Mucosa of descending colon (tissue), 3 donors: Measurements from ENCODE around the gene BHLHE23. TPM values are rescaled to one million over a fixed set of nuclear protein-coding genes. Genes with fewer than 3 reads are reported as not detected.
A peak's percentile ranks its signal among the peaks of the same experiment; 100 is the strongest.

Experiments
- ATAC-seq: fragments of 200-7000 bp; cut with Tn5 transposase; one replicate; pipeline ENCODE4 v1.9.1; 2020; ENCODE audit warnings: mild to moderate bottlenecking, moderate library complexity
- DNase-seq, 3 donors: peaks; one replicate each; pipeline ENCODE4 v3.0.0-alpha.2; 2020
- H3K36me3 ChIP-seq: fragments of 200-600 bp; one replicate; pipeline ENCODE4 v1.8.0; 2021; ENCODE audit warnings: low read depth, mild to moderate bottlenecking
- H3K4me1 ChIP-seq: fragments of 200-600 bp; one replicate; pipeline ENCODE4 v1.8.0; 2021; ENCODE audit warnings: low read depth, mild to moderate bottlenecking
- H3K4me3 ChIP-seq: fragments of 200-600 bp; one replicate; pipeline ENCODE4 v1.8.0; 2021; ENCODE audit warnings: mild to moderate bottlenecking
- H3K9me3 ChIP-seq: fragments of 200-600 bp; one replicate; pipeline ENCODE4 v1.8.0; 2021; ENCODE audit warnings: mild to moderate bottlenecking
- intact Hi-C, 2 donors: fragments of 100-400 bp; cut with DNase I in 1 of 2; cut with micrococcal nuclease in 1 of 2; formaldehyde crosslinking; loops; one replicate each; pipeline versions ENCODE4 v1.11.0 to v1.11.1; 2022; cut with DNase I, micrococcal nuclease
- total RNA-seq, 3 donors: library from RNA; stranded (reverse); fragmentation: NEBNext Ultra II Directional in 2 of 3; extraction: Animal tissue kit (Norgen Biotek cat#: 25700) in 2 of 3; gene quantifications; one replicate each; pipeline versions ENCODE4 v1.2.1 to v1.2.4, GENCODE V29; 2021 to 2023
- TF ChIP-seq, protein P1 (sequence below): fragments of 200-600 bp; IDR thresholded peaks from one replicate; pipeline ENCODE4 v1.8.0; 2022; ENCODE audit warnings: antibody characterized with exemption, mild to moderate bottlenecking
- donor health status: DM: no; HTN: no; CAD: no; lungs with moderate emphysema.
- donor health status: DM: no; HTN: no; CAD: no.
- donor health status: DM: no; HTN: yes; CAD: no.

Gene BHLHE23
- total RNA-seq, 3 donors from 2014 or later = not detected

DNA sequence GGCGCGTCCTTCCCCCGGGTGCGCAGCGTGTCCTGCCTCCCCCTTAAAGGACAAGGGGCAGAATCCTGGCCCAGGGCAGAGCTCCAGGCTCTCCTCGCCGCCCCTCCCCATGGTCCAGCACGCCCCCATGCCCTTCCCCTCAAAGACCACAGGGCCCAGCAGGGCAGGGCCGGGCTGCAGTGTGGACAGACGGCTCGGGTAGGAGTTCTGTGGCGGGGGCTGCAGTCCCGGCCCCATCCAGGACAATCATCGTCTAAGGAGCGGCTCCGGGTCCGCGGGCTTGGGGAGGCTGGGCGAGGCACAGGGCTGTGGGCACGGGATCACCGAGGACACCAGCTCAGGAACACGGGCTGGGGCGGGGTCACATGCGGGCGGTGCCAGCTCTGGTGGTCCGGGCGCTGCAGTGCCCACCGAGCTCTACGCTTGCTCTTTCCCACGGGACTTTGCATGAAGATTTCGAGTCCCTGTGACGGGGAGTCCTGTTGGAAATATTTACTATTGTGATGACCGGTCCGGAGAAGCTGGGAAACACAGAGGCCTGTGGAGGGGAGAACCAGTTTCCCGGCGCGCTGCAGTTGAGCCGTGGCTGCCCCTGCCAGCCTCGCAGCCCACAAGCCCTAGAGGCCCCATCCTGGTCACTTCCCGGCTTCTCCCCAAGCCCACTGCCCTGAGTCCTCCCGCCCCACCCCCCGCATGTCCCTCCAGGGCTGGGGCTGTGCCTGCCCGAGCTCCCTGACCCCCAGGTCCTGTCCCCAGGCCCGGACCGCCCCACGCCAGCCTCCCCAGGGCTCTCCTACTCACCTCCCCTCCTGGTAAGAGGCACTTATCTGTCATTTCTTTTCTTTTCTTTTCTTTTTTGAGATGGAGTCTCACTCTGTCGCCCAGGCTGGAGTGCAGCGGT lies 33.7 kb downstream of the BHLHE23 start:
- intact Hi-C loops = loop anchor here in 1 of 2 donors (2.0 kb wide), 1 partner anchor 36 kb away; no protein-coding TSS in a partner anchor
- TF ChIP-seq, protein P1, sequence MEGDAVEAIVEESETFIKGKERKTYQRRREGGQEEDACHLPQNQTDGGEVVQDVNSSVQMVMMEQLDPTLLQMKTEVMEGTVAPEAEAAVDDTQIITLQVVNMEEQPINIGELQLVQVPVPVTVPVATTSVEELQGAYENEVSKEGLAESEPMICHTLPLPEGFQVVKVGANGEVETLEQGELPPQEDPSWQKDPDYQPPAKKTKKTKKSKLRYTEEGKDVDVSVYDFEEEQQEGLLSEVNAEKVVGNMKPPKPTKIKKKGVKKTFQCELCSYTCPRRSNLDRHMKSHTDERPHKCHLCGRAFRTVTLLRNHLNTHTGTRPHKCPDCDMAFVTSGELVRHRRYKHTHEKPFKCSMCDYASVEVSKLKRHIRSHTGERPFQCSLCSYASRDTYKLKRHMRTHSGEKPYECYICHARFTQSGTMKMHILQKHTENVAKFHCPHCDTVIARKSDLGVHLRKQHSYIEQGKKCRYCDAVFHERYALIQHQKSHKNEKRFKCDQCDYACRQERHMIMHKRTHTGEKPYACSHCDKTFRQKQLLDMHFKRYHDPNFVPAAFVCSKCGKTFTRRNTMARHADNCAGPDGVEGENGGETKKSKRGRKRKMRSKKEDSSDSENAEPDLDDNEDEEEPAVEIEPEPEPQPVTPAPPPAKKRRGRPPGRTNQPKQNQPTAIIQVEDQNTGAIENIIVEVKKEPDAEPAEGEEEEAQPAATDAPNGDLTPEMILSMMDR = no peak
- no peak for DNase-seq
- Histone ChIP-seq H3K36me3 (no peaks in the 10 kb centered on the region), H3K4me1 (peaks cover 6% of the 10 kb centered on the region), H3K4me3 (no peak overlapping the region), H3K9me3 (no peaks in the 10 kb centered on the region)
- no peak for ATAC-seq

DNA sequence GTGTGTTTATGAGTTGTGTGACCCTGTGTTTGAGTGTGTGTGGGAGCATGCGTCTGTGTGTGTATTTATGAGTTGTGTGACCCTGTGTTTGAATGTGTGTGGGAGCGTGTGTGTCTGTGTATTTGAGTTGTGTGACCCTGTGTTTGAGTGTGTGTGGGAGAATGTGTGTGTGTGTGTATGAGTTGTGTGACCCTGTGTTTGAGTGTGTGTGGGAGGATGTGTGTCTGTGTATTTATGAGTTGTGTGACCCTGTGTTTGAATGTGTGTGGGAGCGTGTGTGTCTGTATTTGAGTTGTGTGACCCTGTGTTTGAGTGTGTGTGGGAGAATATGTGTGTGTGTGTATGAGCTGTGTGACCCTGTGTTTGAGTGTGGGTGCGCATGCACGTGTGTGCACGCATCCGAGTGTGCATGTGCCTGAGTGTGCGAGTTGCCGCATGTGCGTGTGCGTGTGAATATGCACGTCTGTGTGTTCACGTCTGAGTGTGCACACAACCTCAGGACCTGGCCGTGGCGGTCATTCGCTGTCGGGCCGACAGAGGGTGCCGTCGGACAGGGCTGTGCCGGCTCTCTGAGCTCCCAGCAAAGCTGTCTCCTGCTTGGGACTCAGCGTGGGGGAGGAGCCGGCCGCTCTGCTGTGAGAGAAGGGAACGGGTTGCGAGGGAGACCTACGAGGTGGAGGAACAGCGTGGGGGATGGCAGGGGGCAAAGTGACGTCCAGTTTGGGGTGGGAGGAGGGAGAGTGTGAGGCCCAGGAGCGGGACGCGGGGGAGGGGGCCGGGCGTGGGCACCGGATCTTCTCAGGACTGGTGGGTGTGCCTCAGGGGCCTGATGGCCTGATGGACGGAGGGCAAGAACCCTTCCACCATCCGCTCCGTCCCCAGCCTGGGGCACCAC lies 34.6 kb downstream of the BHLHE23 start:
- DNase-seq (peak; percentile 84 to 92 (median 91)), ATAC-seq (peak; percentile 97)
- H3K9me3 ChIP-seq = no peaks in the 10 kb centered on the region
- intact Hi-C loops = loop anchor here in 1 of 2 donors (2.0 kb wide), 1 partner anchor 37 kb away; no protein-coding TSS in a partner anchor
- H3K4me3 ChIP-seq = no peak overlapping the region
- peaks cover 6% of the 10 kb centered on the region for H3K4me1 ChIP-seq
- TF ChIP-seq, protein P1 = peak; percentile 81
- H3K36me3 ChIP-seq = no peaks in the 10 kb centered on the region

DNA sequence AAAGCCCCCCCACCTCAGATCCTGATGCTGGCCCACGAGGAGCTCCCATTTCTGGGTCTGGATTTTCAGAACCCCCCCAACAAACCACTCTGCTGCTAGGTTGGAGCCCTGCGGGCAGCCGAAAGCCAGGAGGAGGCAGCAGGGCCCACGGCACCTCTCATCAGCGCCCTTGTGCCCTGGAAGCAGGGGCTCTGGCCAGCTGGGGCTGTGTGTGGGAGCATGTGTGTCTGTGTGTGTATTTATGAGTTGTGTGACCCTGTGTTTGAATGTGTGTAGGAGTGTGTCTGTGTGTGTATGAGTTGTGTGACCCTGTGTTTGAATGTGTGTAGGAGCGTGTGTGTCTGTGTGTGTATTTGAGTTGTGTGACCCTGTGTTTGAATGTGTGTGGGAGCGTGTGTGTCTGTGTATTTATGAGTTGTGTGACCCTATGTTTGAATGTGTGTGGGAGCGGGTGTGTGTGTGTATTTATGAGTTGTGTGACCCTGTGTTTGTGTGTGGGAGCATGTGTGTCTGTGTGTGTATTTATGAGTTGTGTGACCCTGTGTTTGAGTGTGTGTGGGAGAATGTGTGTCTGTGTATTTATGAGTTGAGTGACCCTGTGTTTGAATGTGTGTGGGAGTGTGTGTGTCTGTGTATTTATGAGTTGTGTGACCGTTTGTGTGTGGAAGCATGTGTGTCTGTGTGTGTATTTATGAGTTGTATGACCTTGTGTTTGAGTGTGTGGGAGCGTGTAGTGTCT lies 35.4 kb downstream of the BHLHE23 start:
- intact Hi-C loops = no loop called here
- ATAC-seq = no peak
- TF ChIP-seq, protein P1 = no peak

DNA sequence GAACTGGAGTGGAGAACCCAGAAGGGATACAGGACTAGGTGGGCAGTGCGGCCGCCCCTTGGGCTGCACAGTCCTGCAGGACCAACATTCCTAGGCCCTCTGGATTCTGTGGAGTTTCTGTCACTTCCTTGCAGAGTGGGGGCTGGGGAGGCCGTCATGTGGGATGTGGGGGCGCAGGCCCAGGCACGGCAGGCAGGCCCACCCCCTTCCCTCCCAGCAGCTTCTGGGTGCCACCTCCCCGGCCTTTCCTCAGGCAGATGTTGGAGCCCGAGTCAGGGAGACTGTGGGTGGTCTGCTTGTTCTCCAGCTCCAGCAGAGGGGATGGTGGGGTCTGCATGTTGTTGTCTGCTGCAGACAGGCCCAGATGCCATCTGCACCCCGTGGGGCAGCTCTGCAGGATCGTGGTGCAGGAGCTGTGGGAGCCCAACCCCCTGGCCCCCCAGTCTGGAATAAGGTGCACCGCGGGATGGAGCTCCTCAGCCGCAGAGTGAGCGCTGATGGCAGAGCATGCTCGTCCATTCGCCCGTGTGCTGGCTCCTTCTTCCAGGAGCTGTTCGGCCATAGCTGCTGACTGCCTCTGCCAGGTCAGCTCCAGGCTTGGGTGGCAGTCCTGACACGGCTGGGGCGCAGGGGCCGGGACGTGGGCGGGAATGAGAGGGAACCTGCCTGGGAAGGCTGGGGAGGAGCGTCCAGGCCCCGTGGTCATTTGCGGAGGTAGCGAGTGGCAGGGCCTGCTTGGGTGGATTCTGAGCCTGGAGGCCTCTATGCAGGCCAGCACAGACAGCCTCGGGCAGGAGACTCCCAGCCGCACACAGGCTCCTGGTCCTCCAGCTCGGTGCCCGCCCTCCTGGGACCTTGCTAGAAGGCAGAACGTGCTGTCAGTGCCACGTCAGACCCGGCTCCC lies 36.2 kb downstream of the BHLHE23 start:
- intact Hi-C loops = no loop called here
- Histone ChIP-seq H3K36me3 (no peaks in the 10 kb centered on the region), H3K4me3 (no peak overlapping the region), H3K9me3 (no peaks in the 10 kb centered on the region), H3K4me1 (peaks cover 6% of the 10 kb centered on the region)
- no peak for ATAC-seq
- DNase-seq = no peak
- TF ChIP-seq, protein P1 = no peak

More for the DNA sequence above, 35.4 kb downstream of the BHLHE23 start:
- Histone ChIP-seq H3K4me1 (peaks cover 6% of the 10 kb centered on the region), H3K36me3 (no peaks in the 10 kb centered on the region), H3K9me3 (no peaks in the 10 kb centered on the region), H3K4me3 (no peak overlapping the region)
- DNase-seq = no peak
